ENCODE results near the gene INF2. TPM values are rescaled to one million over a fixed set of nuclear protein-coding genes. Genes with fewer than 3 reads are reported as not detected.

INF2 gene
- total RNA-seq, 1 donor from 2014 or later = 25.3 TPM

- no peak for DNase-seq (ENCODE audit: low read depth in 2 of 2)
Observed at GRCh38 chr14:104770072-104770579, 80.7 kb downstream of the INF2 start.

- DNase-seq (ENCODE audit: low read depth in 2 of 2) = no peak
Observed at GRCh38 chr14:104770851-104771272, 81.4 kb downstream of the INF2 start.

- DNase-seq (ENCODE audit: low read depth in 2 of 2) = no peak
Observed at GRCh38 chr14:104771374-104771773, 82.0 kb downstream of the INF2 start.

Other genes starting within 250 kb of the INF2 start
- not detected in 2 replicates for gene C14orf180, start 109.9 kb upstream of the INF2 start, total RNA-seq
- 0.13 TPM in 2 replicates for gene TMEM179, start 84.8 kb upstream of the INF2 start, total RNA-seq
- gene ADSS1, start 34.6 kb downstream of the INF2 start, total RNA-seq = 0.77 and 2.0 TPM in 2 replicates
- 79.8 and 97.4 TPM in 2 replicates for gene SIVA1, start 63.5 kb downstream of the INF2 start, total RNA-seq
- 127 and 146 TPM in 2 replicates for gene AKT1, start 106.1 kb downstream of the INF2 start, total RNA-seq
- 3.2 and 5.4 TPM in 2 replicates for gene ZBTB42, start 111.5 kb downstream of the INF2 start, total RNA-seq
- 5.6 and 6.6 TPM in 2 replicates for gene CEP170B, start 175.7 kb downstream of the INF2 start, total RNA-seq
- under 0.01 TPM in 1 of 2 replicates, not detected in the other for gene PLD4, start 235.3 kb downstream of the INF2 start, total RNA-seq

Data from dermis microvascular lymphatic vessel endothelial cell (primary cell).